K562 (cell line): Measurements from ENCODE around the gene FGF22. TPM values are rescaled to one million over a fixed set of nuclear protein-coding genes. Genes with fewer than 3 reads are reported as not detected.
A peak's percentile ranks its signal among the peaks of the same experiment; 100 is the strongest.

Source experiments
- ETV5 ChIP-seq: sonication (generic); formaldehyde crosslinking; IDR thresholded peaks from 2 replicates; pipeline ENCODE4 v1.4.0; 2020; ENCODE audit warnings: low read depth, mild to moderate bottlenecking, missing genetic modification reagents
- POLR2AphosphoS2 ChIP-seq: IDR thresholded peaks from 2 replicates; pipeline ENCODE4 v1.6.1; 2012; ENCODE audit warnings: low read length, improper control_type of control experiment
- TBP ChIP-seq: optimal IDR thresholded peaks from 2 replicates; pipeline ENCODE3; 2011; ENCODE audit warnings: low read depth, low read length, improper control_type of control experiment
- polyA plus RNA-seq, 8 experiments: library from polyadenylated mRNA; depleted of rRNA in 4 of 8; stranded (reverse) in 5 of 8; unstranded in 3 of 8; fragments of >200 nt; fragmentation: Nextera tagmentation in 2 of 8; fragmentation: Illumina TruSeq in 1 of 8; extraction: Ambion mirVana in 2 of 8; extraction: Trizol in 1 of 8; gene quantifications; 2 replicates each; pipeline versions ENCODE4 v1.2.1 to v1.2.3, GENCODE V29; 2011 to 2014; ENCODE audit warnings: inconsistent platforms in 1 of 8, missing spikeins in 1 of 8
- total RNA-seq, 7 experiments: library from RNA; depleted of rRNA in 6 of 7; stranded (reverse); fragments of >200 nt in 6 of 7; fragmentation: Illumina TruSeq in 2 of 7; extraction: Trizol in 2 of 7; gene quantifications; 2 replicates each; pipeline versions ENCODE4 v1.2.1 to v1.2.3, GENCODE V29; 2011 to 2021; ENCODE audit warnings: low replicate concordance in 1 of 7
- TF ChIP-seq, protein P1 (sequence below), 2 experiments: fragments of 450-650 bp in 1 of 2; sonication (generic) in 1 of 2; formaldehyde crosslinking in 1 of 2; IDR thresholded peaks in 1 of 2; conservative IDR thresholded peaks in 1 of 2; 2 replicates each; pipeline versions ENCODE4 v1.6.1 to v1.8.1; 2016 to 2023; ENCODE audit warnings: mild to moderate bottlenecking in 2 of 2, moderate library complexity in 2 of 2, inconsistent platforms in 1 of 2, missing genetic modification reagents in 1 of 2
- TF ChIP-seq, protein P2 (sequence below), 2 experiments: IDR thresholded peaks; 2 replicates each; pipeline ENCODE4 v1.6.1; 2011; ENCODE audit warnings: borderline replicate concordance in 1 of 2, control low read depth in 1 of 2, low read depth in 1 of 2, low read length in 1 of 2, mild to moderate bottlenecking in 1 of 2, mixed read lengths in 1 of 2, moderate library complexity in 1 of 2; ENCODE audit not compliant: insufficient read depth in 1 of 2, insufficient read length in 1 of 2, poor library complexity in 1 of 2, severe bottlenecking in 1 of 2; ENCODE audit errors: extremely low read depth in 1 of 2
- TF ChIP-seq, protein P3 (sequence below), 2 experiments: fragments of 450-650 bp; formaldehyde crosslinking in 1 of 2; IDR thresholded peaks; 2 replicates each; pipeline versions ENCODE4 v1.4.0 to v1.6.1; 2014 to 2020; ENCODE audit warnings: mild to moderate bottlenecking in 2 of 2, borderline replicate concordance in 1 of 2, low read depth in 1 of 2
- TF ChIP-seq, protein P4 (sequence below): fragments of 250-450 bp; sonication (Bioruptor Pico); IDR thresholded peaks from 2 replicates; pipeline ENCODE4 v1.5.0; 2020; ENCODE audit warnings: mild to moderate bottlenecking, borderline replicate concordance

Gene FGF22
- total and polyA plus RNA-seq, 9 of the 15 experiments (the other 6 are each of a cell fraction or from before 2014, with no cell fraction given): 0.14 to 2.2 (median 0.86) TPM; not detected in 4

DNA sequence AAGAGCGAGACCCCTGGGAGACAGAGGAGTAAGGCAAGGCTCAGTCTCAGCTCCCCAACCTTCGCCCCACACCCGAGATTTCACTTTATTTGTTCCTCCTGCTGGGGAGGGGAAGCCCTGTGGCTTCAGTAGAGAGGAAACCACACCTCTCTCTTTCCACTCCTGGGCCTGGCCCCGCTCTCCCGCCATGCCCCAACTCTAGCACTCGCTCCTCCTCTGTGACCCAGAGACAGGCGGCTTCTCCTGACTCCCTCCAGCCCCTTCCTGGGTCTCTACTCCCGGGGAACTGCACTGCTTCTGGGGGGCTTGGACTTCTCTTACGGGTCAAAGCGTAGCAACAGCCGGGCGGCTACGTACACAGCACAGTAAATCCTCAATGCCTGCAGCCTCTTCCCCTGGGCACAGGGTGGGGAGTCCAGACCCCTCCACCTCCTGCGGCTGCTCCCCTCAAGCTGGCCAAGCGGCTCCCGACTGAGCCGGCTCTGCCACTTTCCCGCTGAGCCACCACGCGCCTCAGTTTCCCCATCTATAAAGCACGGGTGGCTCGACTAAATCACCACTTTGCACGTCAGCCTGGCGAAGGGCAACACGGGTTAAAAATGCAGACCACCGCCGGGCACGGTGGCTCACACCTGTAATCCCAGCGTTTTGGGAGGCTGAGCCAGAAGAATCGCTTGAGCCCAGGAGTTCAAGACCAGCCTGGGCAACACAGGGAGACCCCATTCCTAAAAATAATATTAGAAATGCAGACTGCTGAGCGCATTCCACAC lies 21.9 kb downstream of the FGF22 start (continued):
- TF ChIP-seq, protein P1, sequence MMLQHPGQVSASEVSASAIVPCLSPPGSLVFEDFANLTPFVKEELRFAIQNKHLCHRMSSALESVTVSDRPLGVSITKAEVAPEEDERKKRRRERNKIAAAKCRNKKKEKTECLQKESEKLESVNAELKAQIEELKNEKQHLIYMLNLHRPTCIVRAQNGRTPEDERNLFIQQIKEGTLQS (IDR thresholded peaks at IDR 0.05): no peak
- TF ChIP-seq, protein P1 (CRISPR knock-in tag; conservative IDR thresholded peaks at IDR 0.05): no peak
- no peak for TF ChIP-seq ETV5
- TF ChIP-seq TBP: no peak
- TF ChIP-seq POLR2AphosphoS2: no peak
- TF ChIP-seq, protein P2, sequence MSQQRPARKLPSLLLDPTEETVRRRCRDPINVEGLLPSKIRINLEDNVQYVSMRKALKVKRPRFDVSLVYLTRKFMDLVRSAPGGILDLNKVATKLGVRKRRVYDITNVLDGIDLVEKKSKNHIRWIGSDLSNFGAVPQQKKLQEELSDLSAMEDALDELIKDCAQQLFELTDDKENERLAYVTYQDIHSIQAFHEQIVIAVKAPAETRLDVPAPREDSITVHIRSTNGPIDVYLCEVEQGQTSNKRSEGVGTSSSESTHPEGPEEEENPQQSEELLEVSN (IDR thresholded peaks at IDR 0.05; ENCODE audit: borderline replicate concordance in 1 of 2, extremely low read depth in 1 of 2, insufficient read depth in 1 of 2, insufficient read length in 1 of 2, low read depth in 1 of 2, low read length in 1 of 2, poor library complexity in 1 of 2, severe bottlenecking in 1 of 2): peak in 1 of 2 experiments; percentile 18
- TF ChIP-seq, protein P3, sequence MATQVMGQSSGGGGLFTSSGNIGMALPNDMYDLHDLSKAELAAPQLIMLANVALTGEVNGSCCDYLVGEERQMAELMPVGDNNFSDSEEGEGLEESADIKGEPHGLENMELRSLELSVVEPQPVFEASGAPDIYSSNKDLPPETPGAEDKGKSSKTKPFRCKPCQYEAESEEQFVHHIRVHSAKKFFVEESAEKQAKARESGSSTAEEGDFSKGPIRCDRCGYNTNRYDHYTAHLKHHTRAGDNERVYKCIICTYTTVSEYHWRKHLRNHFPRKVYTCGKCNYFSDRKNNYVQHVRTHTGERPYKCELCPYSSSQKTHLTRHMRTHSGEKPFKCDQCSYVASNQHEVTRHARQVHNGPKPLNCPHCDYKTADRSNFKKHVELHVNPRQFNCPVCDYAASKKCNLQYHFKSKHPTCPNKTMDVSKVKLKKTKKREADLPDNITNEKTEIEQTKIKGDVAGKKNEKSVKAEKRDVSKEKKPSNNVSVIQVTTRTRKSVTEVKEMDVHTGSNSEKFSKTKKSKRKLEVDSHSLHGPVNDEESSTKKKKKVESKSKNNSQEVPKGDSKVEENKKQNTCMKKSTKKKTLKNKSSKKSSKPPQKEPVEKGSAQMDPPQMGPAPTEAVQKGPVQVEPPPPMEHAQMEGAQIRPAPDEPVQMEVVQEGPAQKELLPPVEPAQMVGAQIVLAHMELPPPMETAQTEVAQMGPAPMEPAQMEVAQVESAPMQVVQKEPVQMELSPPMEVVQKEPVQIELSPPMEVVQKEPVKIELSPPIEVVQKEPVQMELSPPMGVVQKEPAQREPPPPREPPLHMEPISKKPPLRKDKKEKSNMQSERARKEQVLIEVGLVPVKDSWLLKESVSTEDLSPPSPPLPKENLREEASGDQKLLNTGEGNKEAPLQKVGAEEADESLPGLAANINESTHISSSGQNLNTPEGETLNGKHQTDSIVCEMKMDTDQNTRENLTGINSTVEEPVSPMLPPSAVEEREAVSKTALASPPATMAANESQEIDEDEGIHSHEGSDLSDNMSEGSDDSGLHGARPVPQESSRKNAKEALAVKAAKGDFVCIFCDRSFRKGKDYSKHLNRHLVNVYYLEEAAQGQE (IDR thresholded peaks at IDR 0.05; ENCODE audit: borderline replicate concordance): no peak
- TF ChIP-seq, protein P3 (CRISPR knock-in tag; IDR thresholded peaks at IDR 0.05; ENCODE audit: low read depth): no peak
- TF ChIP-seq, protein P4, sequence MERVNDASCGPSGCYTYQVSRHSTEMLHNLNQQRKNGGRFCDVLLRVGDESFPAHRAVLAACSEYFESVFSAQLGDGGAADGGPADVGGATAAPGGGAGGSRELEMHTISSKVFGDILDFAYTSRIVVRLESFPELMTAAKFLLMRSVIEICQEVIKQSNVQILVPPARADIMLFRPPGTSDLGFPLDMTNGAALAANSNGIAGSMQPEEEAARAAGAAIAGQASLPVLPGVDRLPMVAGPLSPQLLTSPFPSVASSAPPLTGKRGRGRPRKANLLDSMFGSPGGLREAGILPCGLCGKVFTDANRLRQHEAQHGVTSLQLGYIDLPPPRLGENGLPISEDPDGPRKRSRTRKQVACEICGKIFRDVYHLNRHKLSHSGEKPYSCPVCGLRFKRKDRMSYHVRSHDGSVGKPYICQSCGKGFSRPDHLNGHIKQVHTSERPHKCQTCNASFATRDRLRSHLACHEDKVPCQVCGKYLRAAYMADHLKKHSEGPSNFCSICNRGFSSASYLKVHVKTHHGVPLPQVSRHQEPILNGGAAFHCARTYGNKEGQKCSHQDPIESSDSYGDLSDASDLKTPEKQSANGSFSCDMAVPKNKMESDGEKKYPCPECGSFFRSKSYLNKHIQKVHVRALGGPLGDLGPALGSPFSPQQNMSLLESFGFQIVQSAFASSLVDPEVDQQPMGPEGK (CRISPR knock-in tag): no peak
